Spleen (tissue), 7 donors: Measurements from ENCODE around the gene AKR1A1.

ENCODE experiments used
- CTCF ChIP-seq, 11 experiments: fragments of 200-600 bp in 7 of 11; fragments of 450-650 bp in 4 of 11; sonication (generic) in 4 of 11; IDR thresholded peaks in 8 of 11; conservative IDR thresholded peaks in 3 of 11; 1 replicate in 7 of 11; 2 replicates in 4 of 11; pipeline versions ENCODE4 v1.4.0 to v1.8.0; 2016 to 2021; ENCODE audit warnings: antibody characterized with exemption in 11 of 11, inconsistent platforms in 4 of 11, mild to moderate bottlenecking in 1 of 11
- POLR2AphosphoS5 ChIP-seq, 3 donors: sonication (generic); formaldehyde crosslinking; IDR thresholded peaks; one replicate each; pipeline ENCODE4 v1.5.1; 2017; ENCODE audit warnings: antibody characterized with exemption in 3 of 3
- donor health status: DM: no; HTN: no; CAD: no; lungs with moderate emphysema.
- donor health status: DM: no; HTN: no; CAD: no.
- donor health status: DM: no; HTN: no; CAD: no.

- TF ChIP-seq CTCF (IDR thresholded peaks at IDR 0.05 in 8 of 11, conservative IDR thresholded peaks at IDR 0.05 in 3 of 11): no peak
- TF ChIP-seq POLR2AphosphoS5 (IDR thresholded peaks at IDR 0.05): no peak
Measured at GRCh38 chr1:45563843-45564242, 13.2 kb downstream of the AKR1A1 start.
